ENCODE data around the gene SORCS2. TPM values are rescaled to one million over a fixed set of nuclear protein-coding genes. Genes with fewer than 3 reads are reported as not detected.

Gene SORCS2
- total and polyA plus RNA-seq, 2 experiments from 2014 or later = 0.38 to 1.4 TPM

DNA sequence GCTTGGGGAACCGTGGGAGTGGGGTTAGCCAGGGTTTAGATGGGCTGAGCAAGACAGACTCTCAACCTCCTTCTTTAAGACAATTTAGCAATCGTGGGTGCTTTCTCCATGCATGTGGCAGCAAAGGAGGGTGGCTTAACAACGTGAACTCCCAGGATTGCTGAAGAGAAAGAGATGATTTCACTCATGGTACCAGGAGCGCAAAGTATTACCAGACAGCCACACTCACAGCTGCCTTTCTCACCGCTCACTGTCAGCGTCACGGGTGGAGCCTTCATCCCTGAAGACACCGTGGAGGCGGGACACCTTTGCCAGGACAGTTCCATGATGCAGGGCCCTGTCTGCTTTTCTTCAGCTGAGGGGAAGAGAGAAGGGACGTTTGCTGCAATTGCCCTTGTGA lies 454.8 kb downstream of the SORCS2 start:
- in situ Hi-C loops (cut with MboI) = no loop called here
- Histone ChIP-seq H3K36me3 (ENCODE audit: low read depth) (no peaks in the 10 kb centered on the region), H3K4me1 (ENCODE audit: insufficient read depth) (peaks cover 20% of the 10 kb centered on the region), H2AFZ (no peak overlapping the region), H3K27ac (no peak overlapping the region), H4K20me1 (ENCODE audit: insufficient read depth) (no peaks in the 10 kb centered on the region), H3K4me2 (ENCODE audit: unreplicated experiment) (no peak overlapping the region), H3K4me3 (no peak overlapping the region), H3K27me3 (replicated peaks; ENCODE audit: insufficient read depth) (peaks cover 7% of the 10 kb centered on the region), H3K9me3 (ENCODE audit: low read depth) (no peaks in the 10 kb centered on the region), H3F3A (ENCODE audit: insufficient read depth) (peaks cover 4% of the 10 kb centered on the region; the same call in 1 of the 2 replicates), H3K79me2 (ENCODE audit: insufficient read depth) (no peaks in the 10 kb centered on the region), H3K9ac (no peak overlapping the region), H3K9me2 (ENCODE audit: insufficient read depth) (no peaks in the 10 kb centered on the region)
- WGBS, 2 experiments (ENCODE audit: low coverage in 1 of 2, low lambda C conversion rate in 2 of 2, missing lambda C conversion rate in 2 of 2) = 85 to 88% methylated on average over 10 of the region's 10 CpGs
- TF ChIP-seq EZH2phosphoT487 (IDR thresholded peaks at IDR 0.05; ENCODE audit: insufficient read depth, low read depth) (no peak), EZH2 (IDR thresholded peaks at IDR 0.05; ENCODE audit: insufficient read depth, poor library complexity, severe bottlenecking) (no peak)
- DNase-seq = no peak

DNA sequence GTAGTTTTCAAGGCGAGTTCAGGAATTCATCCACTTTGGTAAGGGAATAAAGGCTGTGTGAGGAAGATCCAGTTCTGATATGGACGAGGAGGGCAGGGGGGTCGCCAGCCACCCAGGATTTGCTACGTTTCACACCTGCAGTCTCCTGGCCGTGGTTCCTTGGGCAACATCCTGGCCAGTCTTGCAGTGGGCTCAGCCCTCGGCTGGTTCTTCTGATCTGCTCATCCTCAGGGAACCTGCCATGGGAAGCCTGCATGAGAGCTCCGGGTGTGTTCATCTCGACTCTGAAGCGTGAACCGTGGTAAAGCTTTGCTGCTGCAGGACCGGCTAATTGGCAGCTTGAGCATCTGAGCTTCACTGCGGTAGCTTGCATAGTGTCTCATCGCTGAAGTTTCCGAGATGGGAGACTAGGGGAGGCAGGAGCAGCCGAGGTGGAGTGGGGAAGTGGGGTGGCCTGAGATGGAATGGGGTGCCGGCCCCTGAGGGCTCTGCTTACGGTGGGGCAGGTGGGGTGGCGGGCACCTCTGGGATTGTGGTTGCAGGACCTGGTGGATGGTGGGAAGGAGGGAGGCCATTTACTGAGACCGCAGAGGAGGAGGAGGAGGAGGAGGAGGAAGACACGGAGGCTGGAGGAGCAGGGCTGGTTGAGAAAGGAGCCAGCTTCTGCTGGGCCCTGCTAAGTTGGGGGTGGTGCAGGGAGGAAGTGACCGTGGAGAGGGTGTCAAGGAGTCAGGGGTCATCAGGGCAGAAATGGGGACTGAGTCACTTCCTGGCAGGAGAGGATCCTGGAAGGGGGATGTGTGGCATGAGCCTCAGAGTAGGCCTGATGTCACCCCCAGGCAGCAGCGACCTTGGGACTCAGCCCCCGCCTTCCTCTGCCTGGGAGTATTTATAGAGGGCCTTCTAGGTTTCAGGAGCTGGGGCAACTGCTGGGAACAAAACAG lies 455.5 kb downstream of the SORCS2 start:
- no peaks in the 10 kb centered on the region for H3K9me3 ChIP-seq (ENCODE audit: low read depth)
- H3K79me2 ChIP-seq (ENCODE audit: insufficient read depth) = no peaks in the 10 kb centered on the region
- H3K4me1 ChIP-seq (ENCODE audit: insufficient read depth) = peaks cover 20% of the 10 kb centered on the region
- H3K36me3 ChIP-seq (ENCODE audit: low read depth) = no peaks in the 10 kb centered on the region
- no peak overlapping the region for H3K4me2 ChIP-seq (ENCODE audit: unreplicated experiment)
- DNase-seq = peak; percentile 58
- no peak overlapping the region for H2AFZ ChIP-seq
- WGBS, 2 experiments (ENCODE audit: low coverage in 1 of 2, low lambda C conversion rate in 2 of 2, missing lambda C conversion rate in 2 of 2) = 80 to 83% methylated on average over 22 to 23 of the region's 23 CpGs
- no peak overlapping the region for H3K9ac ChIP-seq
- H3K27me3 ChIP-seq (replicated peaks; ENCODE audit: insufficient read depth) = peaks cover 5% of the 10 kb centered on the region
- H3K9me2 ChIP-seq (ENCODE audit: insufficient read depth) = no peaks in the 10 kb centered on the region
- no peak overlapping the region for H3K27ac ChIP-seq
- no peaks in the 10 kb centered on the region for H4K20me1 ChIP-seq (ENCODE audit: insufficient read depth)
- H3K4me3 ChIP-seq = no peak overlapping the region
- in situ Hi-C loops (cut with MboI) = no loop called here
- TF ChIP-seq EZH2phosphoT487 (IDR thresholded peaks at IDR 0.05; ENCODE audit: insufficient read depth, low read depth) (no peak), EZH2 (IDR thresholded peaks at IDR 0.05; ENCODE audit: insufficient read depth, poor library complexity, severe bottlenecking) (no peak)
- H3F3A ChIP-seq (ENCODE audit: insufficient read depth) = peaks cover 4% of the 10 kb centered on the region; the same call in 1 of the 2 replicates

DNA sequence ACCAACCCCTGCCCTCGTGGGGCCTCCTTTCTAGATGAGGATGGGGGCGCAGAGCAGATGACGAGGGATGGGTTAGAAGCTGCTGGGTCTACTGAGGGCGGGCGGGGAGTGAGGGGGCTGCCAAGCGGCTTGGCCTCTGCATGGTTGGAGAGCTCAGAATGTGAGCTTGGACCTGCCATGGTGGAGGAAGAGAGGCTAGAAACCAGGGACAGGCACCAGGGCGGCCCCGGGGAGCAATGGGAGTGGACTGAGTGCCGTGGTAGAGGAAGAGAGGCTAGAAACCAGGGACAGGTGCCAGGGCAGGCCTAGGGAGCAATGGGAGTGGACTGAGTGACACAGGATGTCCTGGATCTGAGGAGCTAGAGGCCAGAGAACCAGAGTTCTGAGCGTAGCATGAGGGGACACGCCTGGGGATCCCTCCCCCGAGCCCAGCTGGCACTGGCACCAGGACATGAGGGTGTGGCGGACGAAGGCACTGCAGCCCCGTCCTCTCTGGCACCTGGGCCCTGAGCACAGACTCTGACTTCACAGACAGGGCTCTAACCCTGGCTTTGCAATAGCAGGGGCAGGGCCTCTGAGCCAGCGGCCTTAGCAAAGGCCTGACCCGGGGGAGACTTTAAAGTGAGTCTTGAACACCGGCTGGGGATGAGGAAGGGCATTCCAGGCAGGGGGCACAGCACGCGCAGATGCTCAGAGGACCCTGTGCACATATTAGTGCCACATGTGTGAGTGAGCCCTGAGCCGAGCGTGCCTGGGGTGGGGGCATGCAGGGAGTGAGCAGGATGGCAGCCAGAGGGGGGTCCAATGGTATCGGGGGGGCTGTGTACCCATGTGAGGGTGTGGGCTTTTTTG lies 456.4 kb downstream of the SORCS2 start:
- 79 to 80% methylated on average over 22 to 23 of the region's 23 CpGs for WGBS, 2 experiments (ENCODE audit: low coverage in 1 of 2, low lambda C conversion rate in 2 of 2, missing lambda C conversion rate in 2 of 2)
- Histone ChIP-seq H3K79me2 (ENCODE audit: insufficient read depth) (no peaks in the 10 kb centered on the region), H3F3A (ENCODE audit: insufficient read depth) (peaks cover 4% of the 10 kb centered on the region; the same call in 1 of the 2 replicates), H3K9me3 (ENCODE audit: low read depth) (no peaks in the 10 kb centered on the region), H3K36me3 (ENCODE audit: low read depth) (no peaks in the 10 kb centered on the region), H3K4me3 (no peak overlapping the region), H2AFZ (no peak overlapping the region), H3K27me3 (replicated peaks; ENCODE audit: insufficient read depth) (peaks cover 2% of the 10 kb centered on the region; the same call in 1 of the 2 replicates), H3K9me2 (ENCODE audit: insufficient read depth) (no peaks in the 10 kb centered on the region), H3K4me1 (ENCODE audit: insufficient read depth) (peaks cover 20% of the 10 kb centered on the region), H3K27ac (no peak overlapping the region), H3K4me2 (ENCODE audit: unreplicated experiment) (no peak overlapping the region), H3K9ac (no peak overlapping the region), H4K20me1 (ENCODE audit: insufficient read depth) (no peaks in the 10 kb centered on the region)
- in situ Hi-C loops (cut with MboI) = no loop called here
- DNase-seq = no peak
- TF ChIP-seq EZH2 (IDR thresholded peaks at IDR 0.05; ENCODE audit: insufficient read depth, poor library complexity, severe bottlenecking) (no peak), EZH2phosphoT487 (IDR thresholded peaks at IDR 0.05; ENCODE audit: insufficient read depth, low read depth) (no peak)

DNA sequence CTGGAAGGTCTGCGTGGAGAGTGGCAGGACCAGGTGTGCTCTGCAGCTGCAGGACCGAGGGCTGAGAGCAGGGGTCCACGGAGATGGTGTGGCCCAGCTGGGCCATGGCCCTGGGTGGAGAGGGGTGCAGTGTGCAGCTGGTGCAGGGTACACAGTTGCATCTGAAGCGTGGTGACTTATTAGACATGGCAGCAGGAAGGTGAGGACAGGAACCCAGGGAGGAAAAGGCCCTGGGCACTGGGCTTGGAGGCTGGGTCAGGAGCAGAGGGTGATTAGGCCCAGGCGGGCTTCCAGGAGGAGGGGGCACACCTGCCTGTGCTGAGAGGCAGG lies 457.0 kb downstream of the SORCS2 start:
- no peak for DNase-seq
- 86 to 94% methylated on average over 5 of the region's 5 CpGs for WGBS, 2 experiments (ENCODE audit: low coverage in 1 of 2, low lambda C conversion rate in 2 of 2, missing lambda C conversion rate in 2 of 2)
- in situ Hi-C loops (cut with MboI) = no loop called here

More for the DNA sequence above, 457.0 kb downstream of the SORCS2 start:
- no peak overlapping the region for H3K4me2 ChIP-seq (ENCODE audit: unreplicated experiment)
- no peaks in the 10 kb centered on the region for H3K27me3 ChIP-seq (replicated peaks; ENCODE audit: insufficient read depth)
- no peak overlapping the region for H2AFZ ChIP-seq
- no peaks in the 10 kb centered on the region for H3K9me3 ChIP-seq (ENCODE audit: low read depth)
- H3K36me3 ChIP-seq (ENCODE audit: low read depth) = no peaks in the 10 kb centered on the region
- H3F3A ChIP-seq (ENCODE audit: insufficient read depth) = peaks cover 4% of the 10 kb centered on the region; the same call in 1 of the 2 replicates
- H3K79me2 ChIP-seq (ENCODE audit: insufficient read depth) = no peaks in the 10 kb centered on the region
- H3K4me3 ChIP-seq = no peak overlapping the region
- H3K9ac ChIP-seq = no peak overlapping the region
- no peaks in the 10 kb centered on the region for H3K9me2 ChIP-seq (ENCODE audit: insufficient read depth)
- no peak for TF ChIP-seq EZH2phosphoT487 (IDR thresholded peaks at IDR 0.05; ENCODE audit: insufficient read depth, low read depth)
- no peak for TF ChIP-seq EZH2 (IDR thresholded peaks at IDR 0.05; ENCODE audit: insufficient read depth, poor library complexity, severe bottlenecking)
- no peaks in the 10 kb centered on the region for H4K20me1 ChIP-seq (ENCODE audit: insufficient read depth)
- H3K27ac ChIP-seq = peak overlapping the region; percentile 5; the same call in 1 of the 2 replicates
- peaks cover 20% of the 10 kb centered on the region for H3K4me1 ChIP-seq (ENCODE audit: insufficient read depth)

Measured in GM23248 (cell line).